Measurements from ENCODE around the gene RABGEF1. TPM values are rescaled to one million over a fixed set of nuclear protein-coding genes. Genes with fewer than 3 reads are reported as not detected.
"Not testable (repeated sequence)": the region's sequence is repeated elsewhere in the genome, so short reads cannot be mapped to it uniquely, and the experiment has no call there.

RABGEF1 gene
- total RNA-seq, 1 donor from 2014 or later = 36.5 TPM

- TF ChIP-seq CTCF (IDR thresholded peaks at IDR 0.05) (no peak), EZH2phosphoT487 (IDR thresholded peaks at IDR 0.05) (no peak), EZH2 (IDR thresholded peaks at IDR 0.05) (no peak)
- H3K27ac Mint-ChIP-seq = no peak overlapping the region
- no peaks in the 10 kb centered on the region for H3K36me3 ChIP-seq
- H3K27me3 Mint-ChIP-seq (ENCODE audit: insufficient read depth, low read depth) = peaks cover 2% of the 10 kb centered on the region
- H2AFZ ChIP-seq (replicated peaks) = no peak overlapping the region
- DNase-seq (ENCODE audit: low spot score) = no peak
- no peaks in the 10 kb centered on the region for H3K4me1 Mint-ChIP-seq
- H3K9me3 ChIP-seq (ENCODE audit: low read depth) = no peaks in the 10 kb centered on the region
- no peak overlapping the region for H3K4me3 Mint-ChIP-seq
- H3K9me3 Mint-ChIP-seq = no peaks in the 10 kb centered on the region
- no peak overlapping the region for H3K9ac ChIP-seq
- H3K79me2 ChIP-seq (ENCODE audit: low read depth) = peaks cover 65% of the 10 kb centered on the region
- H3K4me1 ChIP-seq = no peaks in the 10 kb centered on the region
- H3K4me3 ChIP-seq = no peak overlapping the region
- H3K27me3 ChIP-seq = no peaks in the 10 kb centered on the region
- H3K4me2 ChIP-seq = no peak overlapping the region
- no peaks in the 10 kb centered on the region for H3F3A ChIP-seq (ENCODE audit: low read depth)
- no peak overlapping the region for H3K27ac ChIP-seq
- no peaks in the 10 kb centered on the region for H3K36me3 Mint-ChIP-seq
- H4K20me1 ChIP-seq (ENCODE audit: low read depth) = peaks cover 54% of the 10 kb centered on the region
These were observed 16.4 kb downstream of the RABGEF1 start for GRCh38 chr7:66756889-66757288.

- Histone ChIP-seq H3K4me2 (no peak overlapping the region), H3F3A (ENCODE audit: low read depth) (no peaks in the 10 kb centered on the region), H3K9ac (no peak overlapping the region), H3K9me3 (ENCODE audit: low read depth) (no peaks in the 10 kb centered on the region), H3K4me3 (no peak overlapping the region), H2AFZ (replicated peaks) (no peak overlapping the region), H3K27me3 (no peaks in the 10 kb centered on the region), H3K79me2 (ENCODE audit: low read depth) (peaks cover 61% of the 10 kb centered on the region), H3K27ac (no peak overlapping the region), H3K4me1 (no peaks in the 10 kb centered on the region), H4K20me1 (ENCODE audit: low read depth) (peaks cover 47% of the 10 kb centered on the region), H3K36me3 (no peaks in the 10 kb centered on the region)
- DNase-seq (ENCODE audit: low spot score) = no peak
- Mint-ChIP-seq H3K27me3 (ENCODE audit: insufficient read depth, low read depth) (peaks cover 2% of the 10 kb centered on the region), H3K4me3 (no peak overlapping the region), H3K9me3 (peaks cover 5% of the 10 kb centered on the region), H3K27ac (no peak overlapping the region), H3K36me3 (peaks cover 2% of the 10 kb centered on the region), H3K4me1 (no peaks in the 10 kb centered on the region)
- TF ChIP-seq EZH2phosphoT487 (IDR thresholded peaks at IDR 0.05) (no peak), CTCF (IDR thresholded peaks at IDR 0.05) (no peak), EZH2 (IDR thresholded peaks at IDR 0.05) (no peak)
These were observed 17.4 kb downstream of the RABGEF1 start for GRCh38 chr7:66757939-66758338.

GRCh38 chr7:66758950-66759628 lies 18.6 kb downstream of the RABGEF1 start:
- Histone ChIP-seq H3K36me3 (no peaks in the 10 kb centered on the region), H3K27me3 (no peaks in the 10 kb centered on the region), H2AFZ (replicated peaks) (no peak overlapping the region), H3K27ac (no peak overlapping the region), H3K9me3 (ENCODE audit: low read depth) (peaks cover 3% of the 10 kb centered on the region), H3K4me3 (no peak overlapping the region), H3K4me2 (no peak overlapping the region), H3F3A (ENCODE audit: low read depth) (no peaks in the 10 kb centered on the region), H3K79me2 (ENCODE audit: low read depth) (peaks cover 68% of the 10 kb centered on the region), H3K9ac (no peak overlapping the region), H4K20me1 (ENCODE audit: low read depth) (peaks cover 43% of the 10 kb centered on the region), H3K4me1 (no peaks in the 10 kb centered on the region)
- DNase-seq (ENCODE audit: low spot score) = no peak
- Mint-ChIP-seq H3K27ac (no peak overlapping the region), H3K9me3 (peaks cover 11% of the 10 kb centered on the region), H3K4me1 (no peaks in the 10 kb centered on the region), H3K4me3 (no peak overlapping the region), H3K36me3 (peaks cover 7% of the 10 kb centered on the region), H3K27me3 (ENCODE audit: insufficient read depth, low read depth) (no peaks in the 10 kb centered on the region)
- TF ChIP-seq CTCF (IDR thresholded peaks at IDR 0.05) (no peak), EZH2 (IDR thresholded peaks at IDR 0.05) (no peak), EZH2phosphoT487 (IDR thresholded peaks at IDR 0.05) (no peak)

GRCh38 chr7:66763183-66763582 lies 22.6 kb downstream of the RABGEF1 start:
- H4K20me1 ChIP-seq (ENCODE audit: low read depth) = peaks cover 40% of the 10 kb centered on the region
- not testable (repeated sequence) for H3K4me3 Mint-ChIP-seq

GRCh38 chr7:66763633-66764355 lies 23.3 kb downstream of the RABGEF1 start:
- not testable (repeated sequence) for H3K4me3 Mint-ChIP-seq; H3K4me3 ChIP-seq; H3K4me1 ChIP-seq; H3K4me2 ChIP-seq; DNase-seq (ENCODE audit: low spot score); H3K27ac ChIP-seq; H3F3A ChIP-seq (ENCODE audit: low read depth); H2AFZ ChIP-seq (replicated peaks); H3K27ac Mint-ChIP-seq; H3K36me3 ChIP-seq; H3K27me3 ChIP-seq; H3K9me3 ChIP-seq (ENCODE audit: low read depth); H3K9ac ChIP-seq; H3K4me1 Mint-ChIP-seq; H3K27me3 Mint-ChIP-seq (ENCODE audit: insufficient read depth, low read depth)
- Histone ChIP-seq H4K20me1 (ENCODE audit: low read depth) (peaks cover 37% of the 10 kb centered on the region), H3K79me2 (ENCODE audit: low read depth) (peaks cover 62% of the 10 kb centered on the region)
- Mint-ChIP-seq H3K9me3 (peaks cover 11% of the 10 kb centered on the region), H3K36me3 (peaks cover 10% of the 10 kb centered on the region)

More at GRCh38 chr7:66763183-66763582, 22.6 kb downstream of the RABGEF1 start:
- H3K27me3 ChIP-seq; H3K27ac ChIP-seq; H3K4me1 ChIP-seq; H3K27ac Mint-ChIP-seq; H3K9ac ChIP-seq; H3K4me1 Mint-ChIP-seq; H2AFZ ChIP-seq (replicated peaks); H3F3A ChIP-seq (ENCODE audit: low read depth); H3K4me2 ChIP-seq; H3K4me3 ChIP-seq; H3K36me3 ChIP-seq; DNase-seq (ENCODE audit: low spot score); H3K9me3 ChIP-seq (ENCODE audit: low read depth); H3K27me3 Mint-ChIP-seq (ENCODE audit: insufficient read depth, low read depth): not testable (repeated sequence)
- H3K36me3 Mint-ChIP-seq = peaks cover 10% of the 10 kb centered on the region
- H3K79me2 ChIP-seq (ENCODE audit: low read depth) = peaks cover 62% of the 10 kb centered on the region
- peaks cover 11% of the 10 kb centered on the region for H3K9me3 Mint-ChIP-seq

Data from neural progenitor cell (in vitro differentiated cells).